Kidney (tissue), 14 donors: ENCODE data around the gene APOBEC3F. TPM values are rescaled to one million over a fixed set of nuclear protein-coding genes. Genes with fewer than 3 reads are reported as not detected.

Source experiments
- DNase-seq, 5 donors: peaks; one replicate each; pipeline ENCODE4 v3.0.0-alpha.2; 2013 to 2020
- FAIRE-seq: peaks from 2 replicates; lab custom pipeline; 2012; peaks lifted over from hg19 to GRCh38; lab: Jason Lieb, UNC
- H3K27ac ChIP-seq, 2 donors: one replicate each; pipeline ENCODE4 v1.7.0; 2013; ENCODE audit warnings: low read depth in 2 of 2, low read length in 2 of 2, inconsistent platforms in 1 of 2
- H3K27me3 ChIP-seq: one replicate; pipeline ENCODE4 v1.7.1; 2013; ENCODE audit warnings: low read length, inconsistent platforms; ENCODE audit not compliant: control insufficient read depth, insufficient read depth
- H3K36me3 ChIP-seq, 3 donors: one replicate each; pipeline versions ENCODE4 v1.7.0 to v1.7.1; 2013; ENCODE audit warnings: low read length in 3 of 3, control low read depth in 1 of 3, inconsistent platforms in 1 of 3; ENCODE audit not compliant: insufficient read depth in 3 of 3, control insufficient read depth in 2 of 3
- H3K4me1 ChIP-seq, 3 donors: one replicate each; pipeline versions ENCODE4 v1.7.0 to v1.7.1; 2013; ENCODE audit warnings: low read length in 3 of 3, inconsistent platforms in 1 of 3, low read depth in 1 of 3; ENCODE audit not compliant: control insufficient read depth in 2 of 3, insufficient read depth in 2 of 3
- H3K4me3 ChIP-seq, 3 donors: one replicate each; pipeline versions ENCODE4 v1.7.0 to v1.8.1; 2013; ENCODE audit warnings: low read length in 3 of 3, control low read depth in 1 of 3, inconsistent platforms in 1 of 3
- H3K9ac ChIP-seq, 3 donors: one replicate each; pipeline versions ENCODE4 v1.7.0 to v1.7.1; 2013; ENCODE audit warnings: low read length in 3 of 3, control low read depth in 1 of 3, inconsistent platforms in 1 of 3
- H3K9me3 ChIP-seq, 3 donors: one replicate each; pipeline versions ENCODE4 v1.7.0 to v1.7.1; 2013; ENCODE audit warnings: low read length in 3 of 3, control low read depth in 1 of 3, inconsistent platforms in 1 of 3; ENCODE audit not compliant: control insufficient read depth in 2 of 3, insufficient read depth in 1 of 3
- intact Hi-C: fragments of 100-400 bp; cut with DNase I; formaldehyde crosslinking; loops from one replicate; pipeline ENCODE4 v1.11.1; 2022
- polyA plus RNA-seq: library from polyadenylated mRNA; stranded (reverse); fragments of 350-450 nt; fragmentation: Illumina TruSeq; extraction: RNeasy Lipid Tissue Mini Kit (QIAGEN cat#74804); gene quantifications from one replicate; pipeline ENCODE4 v1.2.3, GENCODE V29; 2014; ENCODE audit warnings: low read depth, low replicate concordance; ENCODE audit not compliant: insufficient read depth
- total RNA-seq: library from RNA; stranded (reverse); fragmentation: NEBNext Ultra II Directional; extraction: Animal tissue kit (Norgen Biotek cat#: 25700); gene quantifications from one replicate; pipeline ENCODE4 v1.2.1, GENCODE V29; 2021
- TF ChIP-seq, protein P1 (sequence below): IDR thresholded peaks from 3 replicates; pipeline ENCODE4 v1.5.1; 2012; ENCODE audit warnings: mild to moderate bottlenecking, moderate library complexity, borderline replicate concordance; ENCODE audit not compliant: insufficient read depth; ENCODE audit errors: extremely low read depth
- donor health status: control.
- donor health status: control.
- donor health status: control.
- donor health status: control.
- donor health status: control.
- donor health status: DM: yes; HTN: yes; CAD: no.
- donor health status: Normal renal cell carcinoma (clear cell type).

Gene APOBEC3F
- total and polyA plus RNA-seq, 2 donors from 2014 or later: 6.9 to 16.3 TPM

DNA sequence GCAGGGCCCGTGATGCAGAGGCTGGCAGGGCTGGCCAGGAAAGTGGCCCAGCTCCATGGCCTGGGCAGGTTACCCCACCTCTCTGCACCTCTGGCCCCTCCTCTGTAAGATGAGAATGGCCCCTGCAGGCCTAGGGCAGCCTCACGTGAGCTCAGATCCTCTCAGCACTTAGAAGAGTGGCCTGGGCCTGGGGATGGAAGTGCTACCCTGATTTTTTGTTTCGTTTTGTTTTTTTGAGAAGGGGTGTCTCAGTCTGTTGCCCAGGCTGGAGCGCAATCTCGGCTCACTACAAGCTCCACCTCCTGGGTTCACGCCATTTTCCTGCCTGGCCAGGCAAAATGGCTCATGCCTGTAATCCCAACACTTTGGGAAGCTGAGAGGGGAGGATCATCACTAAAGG is 57.4 kb downstream of the APOBEC3F start:
- DNase-seq (peak in 2 of 5 donors; percentile 32 to 49), FAIRE-seq (no peak)
- no peak overlapping the region for H3K9ac ChIP-seq
- H3K9me3 ChIP-seq: no peaks in the 10 kb centered on the region
- TF ChIP-seq, protein P1, sequence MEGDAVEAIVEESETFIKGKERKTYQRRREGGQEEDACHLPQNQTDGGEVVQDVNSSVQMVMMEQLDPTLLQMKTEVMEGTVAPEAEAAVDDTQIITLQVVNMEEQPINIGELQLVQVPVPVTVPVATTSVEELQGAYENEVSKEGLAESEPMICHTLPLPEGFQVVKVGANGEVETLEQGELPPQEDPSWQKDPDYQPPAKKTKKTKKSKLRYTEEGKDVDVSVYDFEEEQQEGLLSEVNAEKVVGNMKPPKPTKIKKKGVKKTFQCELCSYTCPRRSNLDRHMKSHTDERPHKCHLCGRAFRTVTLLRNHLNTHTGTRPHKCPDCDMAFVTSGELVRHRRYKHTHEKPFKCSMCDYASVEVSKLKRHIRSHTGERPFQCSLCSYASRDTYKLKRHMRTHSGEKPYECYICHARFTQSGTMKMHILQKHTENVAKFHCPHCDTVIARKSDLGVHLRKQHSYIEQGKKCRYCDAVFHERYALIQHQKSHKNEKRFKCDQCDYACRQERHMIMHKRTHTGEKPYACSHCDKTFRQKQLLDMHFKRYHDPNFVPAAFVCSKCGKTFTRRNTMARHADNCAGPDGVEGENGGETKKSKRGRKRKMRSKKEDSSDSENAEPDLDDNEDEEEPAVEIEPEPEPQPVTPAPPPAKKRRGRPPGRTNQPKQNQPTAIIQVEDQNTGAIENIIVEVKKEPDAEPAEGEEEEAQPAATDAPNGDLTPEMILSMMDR: no peak
- no peak overlapping the region for H3K4me3 ChIP-seq
- H3K27ac ChIP-seq: no peak overlapping the region
- H3K27me3 ChIP-seq: no peaks in the 10 kb centered on the region
- peaks cover 0 to 4% (median 0%) of the 10 kb centered on the region in 3 donors for H3K4me1 ChIP-seq
- intact Hi-C loops: no loop called here
- H3K36me3 ChIP-seq: no peaks in the 10 kb centered on the region

DNA sequence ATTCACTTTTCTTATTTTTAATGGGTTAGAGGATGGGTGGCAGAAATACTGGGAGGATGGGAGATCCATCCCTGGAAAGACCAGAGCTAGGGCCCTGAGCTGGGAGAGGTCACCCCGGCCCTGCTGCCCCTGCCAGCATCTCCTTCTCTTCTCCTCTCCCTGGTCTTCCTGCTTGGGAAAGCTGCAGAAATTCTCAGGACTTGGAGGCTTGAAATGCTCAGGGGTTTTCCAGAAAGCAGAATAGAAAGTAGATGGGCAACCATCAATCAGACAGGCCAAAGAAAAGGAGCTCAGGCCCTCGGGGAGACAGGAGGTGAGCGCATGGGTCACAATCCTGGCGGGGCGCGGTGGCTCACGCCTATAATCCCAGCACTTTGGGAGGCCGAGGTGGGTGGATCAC is 57.9 kb downstream of the APOBEC3F start:
- no peaks in the 10 kb centered on the region for H3K27me3 ChIP-seq
- H3K9ac ChIP-seq: no peak overlapping the region
- FAIRE-seq (no peak), DNase-seq (no peak)
- no peak overlapping the region for H3K4me3 ChIP-seq
- H3K36me3 ChIP-seq: no peaks in the 10 kb centered on the region
- H3K4me1 ChIP-seq: peaks cover 0 to 4% (median 0%) of the 10 kb centered on the region in 3 donors
- H3K9me3 ChIP-seq: no peaks in the 10 kb centered on the region
- no peak overlapping the region for H3K27ac ChIP-seq
- intact Hi-C loops: no loop called here
- TF ChIP-seq, protein P1: no peak

DNA sequence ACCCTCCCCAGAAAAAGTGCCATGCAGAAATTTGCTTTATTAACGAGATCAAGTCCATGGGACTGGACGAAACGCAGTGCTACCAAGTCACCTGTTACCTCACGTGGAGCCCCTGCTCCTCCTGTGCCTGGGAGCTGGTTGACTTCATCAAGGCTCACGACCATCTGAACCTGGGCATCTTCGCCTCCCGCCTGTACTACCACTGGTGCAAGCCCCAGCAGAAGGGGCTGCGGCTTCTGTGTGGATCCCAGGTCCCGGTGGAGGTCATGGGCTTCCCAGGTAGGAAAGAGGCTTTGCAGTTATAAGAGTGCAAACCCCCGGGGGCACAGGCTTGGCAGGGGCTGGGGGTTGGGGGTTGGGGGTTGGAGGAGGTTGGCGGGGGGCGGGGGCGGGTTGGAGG is 60.6 kb downstream of the APOBEC3F start:
- Histone ChIP-seq H3K36me3 (no peaks in the 10 kb centered on the region), H3K4me1 (peaks cover 0 to 4% (median 0%) of the 10 kb centered on the region in 3 donors), H3K27ac (no peak overlapping the region), H3K9ac (no peak overlapping the region), H3K27me3 (no peaks in the 10 kb centered on the region), H3K9me3 (no peaks in the 10 kb centered on the region), H3K4me3 (no peak overlapping the region)
- no peak for DNase-seq
- intact Hi-C loops: no loop called here
- TF ChIP-seq, protein P1: no peak
- FAIRE-seq: no peak

DNA sequence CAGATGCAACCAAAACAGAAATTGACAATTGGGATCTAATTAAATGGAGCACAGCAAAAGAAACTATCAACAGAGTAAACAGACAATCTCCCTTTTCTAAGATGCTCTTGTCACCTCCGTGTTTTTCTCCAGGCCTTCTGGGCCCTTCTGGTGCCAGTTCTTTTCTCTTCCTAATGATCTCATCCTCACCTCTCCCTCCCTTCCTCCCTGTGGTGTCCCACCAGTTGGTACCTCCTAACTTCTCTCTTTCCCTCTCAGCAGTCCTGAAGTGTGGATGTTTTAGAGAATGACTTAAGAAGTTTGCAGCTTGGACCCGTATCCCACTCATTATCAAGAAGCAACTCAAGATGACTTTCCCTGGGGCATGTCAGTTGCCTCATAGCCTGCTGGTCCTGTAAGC is 62.8 kb downstream of the APOBEC3F start:
- intact Hi-C loops: no loop called here
- H3K4me1 ChIP-seq: no peaks in the 10 kb centered on the region
- no peaks in the 10 kb centered on the region for H3K27me3 ChIP-seq
- H3K36me3 ChIP-seq: no peaks in the 10 kb centered on the region
- no peak for DNase-seq
- no peak for FAIRE-seq
- no peaks in the 10 kb centered on the region for H3K9me3 ChIP-seq
- H3K4me3 ChIP-seq: no peak overlapping the region
- H3K9ac ChIP-seq: no peak overlapping the region
- TF ChIP-seq, protein P1: no peak
- no peak overlapping the region for H3K27ac ChIP-seq
